Astrocyte of the spinal cord (primary cell): ENCODE results near the gene NUP210.

ENCODE experiments used
- DNase-seq: peaks from one replicate; pipeline ENCODE4 v3.0.0; 2011; ENCODE audit warnings: low read depth, low spot score
- H3K4me3 ChIP-seq: 2 replicates; pipeline ENCODE4 v1.5.1; 2011; ENCODE audit warnings: low read depth, mild to moderate bottlenecking, low read length, moderate library complexity
- in situ Hi-C: cut with HindIII; loops from 2 replicates; pipeline ENCODE4 v1.10.0; 2017; ENCODE audit warnings: low sequenced_read_pairs
- TF ChIP-seq, protein P1 (sequence below): IDR thresholded peaks from 2 replicates; pipeline ENCODE4 v1.5.1; 2012; ENCODE audit warnings: low read depth, mild to moderate bottlenecking, low read length, inconsistent platforms

Gene NUP210

DNA sequence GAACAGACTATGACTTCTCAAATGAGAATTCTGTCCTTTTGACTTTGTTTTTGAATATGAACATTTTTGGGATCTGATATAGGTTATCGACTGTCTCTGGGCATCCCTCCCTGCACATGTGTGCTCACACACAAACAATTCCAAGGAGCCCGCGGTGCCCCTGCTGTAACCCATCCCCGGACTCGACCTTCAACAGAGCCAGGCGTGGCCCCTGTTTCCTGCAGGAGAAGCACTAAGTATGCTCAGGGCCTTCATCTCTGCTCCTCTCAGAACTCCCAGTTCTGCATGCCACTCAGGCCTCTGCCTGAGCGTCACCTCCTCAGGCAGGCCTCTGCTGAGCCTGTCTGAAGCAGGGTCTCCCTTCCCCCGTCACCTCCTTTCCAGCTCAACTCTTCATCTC, 57.6 kb downstream of the NUP210 start:
- in situ Hi-C loops, result no loop called here

GRCh38 chr3:13359916-13360315, 60.2 kb downstream of the NUP210 start:
- in situ Hi-C loops, result no loop called here
- TF ChIP-seq, protein P1, sequence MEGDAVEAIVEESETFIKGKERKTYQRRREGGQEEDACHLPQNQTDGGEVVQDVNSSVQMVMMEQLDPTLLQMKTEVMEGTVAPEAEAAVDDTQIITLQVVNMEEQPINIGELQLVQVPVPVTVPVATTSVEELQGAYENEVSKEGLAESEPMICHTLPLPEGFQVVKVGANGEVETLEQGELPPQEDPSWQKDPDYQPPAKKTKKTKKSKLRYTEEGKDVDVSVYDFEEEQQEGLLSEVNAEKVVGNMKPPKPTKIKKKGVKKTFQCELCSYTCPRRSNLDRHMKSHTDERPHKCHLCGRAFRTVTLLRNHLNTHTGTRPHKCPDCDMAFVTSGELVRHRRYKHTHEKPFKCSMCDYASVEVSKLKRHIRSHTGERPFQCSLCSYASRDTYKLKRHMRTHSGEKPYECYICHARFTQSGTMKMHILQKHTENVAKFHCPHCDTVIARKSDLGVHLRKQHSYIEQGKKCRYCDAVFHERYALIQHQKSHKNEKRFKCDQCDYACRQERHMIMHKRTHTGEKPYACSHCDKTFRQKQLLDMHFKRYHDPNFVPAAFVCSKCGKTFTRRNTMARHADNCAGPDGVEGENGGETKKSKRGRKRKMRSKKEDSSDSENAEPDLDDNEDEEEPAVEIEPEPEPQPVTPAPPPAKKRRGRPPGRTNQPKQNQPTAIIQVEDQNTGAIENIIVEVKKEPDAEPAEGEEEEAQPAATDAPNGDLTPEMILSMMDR, result no peak
- no peak for DNase-seq
- no peak overlapping the region for H3K4me3 ChIP-seq

More for the DNA sequence above, 57.6 kb downstream of the NUP210 start:
- no peak overlapping the region for H3K4me3 ChIP-seq
- TF ChIP-seq, protein P1, result no peak
- no peak for DNase-seq

GRCh38 chr3:13358643-13359042, 61.5 kb downstream of the NUP210 start:
- TF ChIP-seq, protein P1, result no peak
- H3K4me3 ChIP-seq, result no peak overlapping the region
- no peak for DNase-seq
- in situ Hi-C loops, result no loop called here

DNA sequence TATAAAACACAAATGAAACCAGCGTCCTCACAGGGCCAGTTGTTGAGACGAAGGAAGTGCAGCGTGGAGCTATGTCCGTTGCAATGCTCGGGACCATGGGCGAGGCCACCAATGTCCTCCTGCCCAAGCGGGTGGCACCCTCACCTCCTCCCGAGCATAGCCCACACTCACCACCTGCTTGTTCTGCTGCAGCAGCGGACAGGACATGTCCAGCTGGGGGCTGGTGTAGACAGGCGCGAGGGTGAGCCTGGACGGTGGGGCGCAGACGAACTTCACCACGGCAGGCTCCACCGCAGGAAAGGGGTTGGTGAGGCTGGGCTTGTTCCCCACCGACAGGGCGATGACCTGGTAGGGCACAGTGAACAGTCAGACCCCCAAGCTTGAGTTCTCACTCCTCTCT, 62.1 kb downstream of the NUP210 start:
- H3K4me3 ChIP-seq, result no peak overlapping the region
- TF ChIP-seq, protein P1, result no peak
- DNase-seq, result no peak
- in situ Hi-C loops, result no loop called here

DNA sequence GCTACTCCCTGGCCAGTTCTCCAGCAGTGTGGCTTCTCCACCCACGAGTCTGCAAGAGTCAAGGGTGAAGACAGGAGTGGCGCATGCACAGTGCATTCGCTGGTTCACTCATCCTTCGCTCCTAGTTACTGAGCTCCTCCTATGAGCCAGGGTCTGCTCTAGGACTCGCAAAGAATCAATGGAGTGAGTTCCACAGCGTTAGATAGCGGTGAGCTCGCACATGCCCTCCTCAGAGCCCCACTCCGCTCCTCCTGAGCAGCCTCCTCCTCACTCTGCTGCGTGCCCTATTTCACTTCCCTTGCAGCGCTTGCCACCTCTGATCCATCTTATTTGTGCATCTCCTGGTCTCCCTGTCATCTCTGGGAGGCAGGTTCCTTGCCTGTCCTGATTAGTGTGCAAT, 63.0 kb downstream of the NUP210 start:
- in situ Hi-C loops, result no loop called here
- no peak for DNase-seq
- TF ChIP-seq, protein P1, result no peak
- no peak overlapping the region for H3K4me3 ChIP-seq

DNA sequence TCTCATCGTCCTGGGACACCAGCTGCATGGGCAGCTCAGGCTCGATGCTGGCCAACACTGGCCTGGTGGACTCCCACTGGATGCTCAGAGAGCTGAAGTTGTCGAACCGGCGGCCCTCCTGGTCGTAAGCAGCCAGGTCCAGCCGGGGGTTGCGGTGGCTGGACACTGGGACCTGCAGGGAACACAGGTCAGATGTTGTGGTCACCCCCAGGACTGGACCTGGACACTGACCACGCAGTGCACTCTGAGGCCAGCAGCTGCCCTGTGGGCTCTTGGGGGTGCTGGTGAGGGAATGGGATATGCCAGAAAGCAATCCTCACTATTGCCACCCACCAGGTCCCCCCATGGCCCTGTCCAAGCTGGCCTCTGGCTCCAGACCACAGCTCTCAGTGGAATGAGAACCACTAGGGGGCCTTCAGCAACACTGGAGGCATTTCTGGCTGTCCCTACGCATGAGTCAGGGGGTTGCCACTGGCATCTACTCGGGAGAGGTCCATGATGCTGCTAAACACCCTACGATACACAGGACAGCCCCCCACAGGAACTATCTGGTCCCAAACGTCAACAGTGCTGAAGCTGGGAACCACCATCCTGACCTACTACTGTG, 66.1 kb downstream of the NUP210 start:
- in situ Hi-C loops, result no loop called here
- no peak overlapping the region for H3K4me3 ChIP-seq
- TF ChIP-seq, protein P1, result peak; percentile 45
- DNase-seq, result no peak
